ENCODE data around the gene CPT1C.

- no peak for TF ChIP-seq CTCF (IDR thresholded peaks at IDR 0.05)
- TF ChIP-seq ZFX (IDR thresholded peaks at IDR 0.05; ENCODE audit: borderline replicate concordance): no peak
Measured at GRCh38 chr19:49763230-49763629, 72.3 kb downstream of the CPT1C start, which contains the start of gene TSKS.
